Retinal pigment epithelial cell (primary cell): ENCODE results near the gene SSH2.

Source experiments
- DNase-seq: peaks from one replicate; pipeline ENCODE4 v3.0.0-alpha.2; 2010; ENCODE audit warnings: low read depth
- H3K4me3 ChIP-seq: 2 replicates; pipeline ENCODE4 v1.5.1; 2011; ENCODE audit warnings: mild to moderate bottlenecking, low read length, control low read depth, moderate library complexity
- CTCF ChIP-seq: conservative IDR thresholded peaks from 2 replicates; pipeline ENCODE4 v1.5.1; 2011; ENCODE audit warnings: low read depth, low read length, control low read depth, inconsistent platforms

SSH2 gene

GRCh38 chr17:29749045-29749825 lies 180.8 kb downstream of the SSH2 start:
- no peak overlapping the region for H3K4me3 ChIP-seq
- no peak for TF ChIP-seq CTCF
- DNase-seq: no peak

GRCh38 chr17:29748400-29748799 lies 181.6 kb downstream of the SSH2 start:
- DNase-seq: no peak
- no peak for TF ChIP-seq CTCF
- no peak overlapping the region for H3K4me3 ChIP-seq

- H3K4me3 ChIP-seq: no peak overlapping the region
- TF ChIP-seq CTCF: no peak
- DNase-seq: no peak
These were observed 182.4 kb downstream of the SSH2 start for GRCh38 chr17:29747660-29748059.

- no peak for DNase-seq
- TF ChIP-seq CTCF: no peak
- H3K4me3 ChIP-seq: no peak overlapping the region
These were observed 183.4 kb downstream of the SSH2 start for GRCh38 chr17:29746669-29747068.

- no peak for DNase-seq
- TF ChIP-seq CTCF: no peak
- H3K4me3 ChIP-seq: no peak overlapping the region
These were observed 185.9 kb downstream of the SSH2 start for GRCh38 chr17:29744121-29744520.

GRCh38 chr17:29742210-29742513 lies 187.9 kb downstream of the SSH2 start:
- no peak overlapping the region for H3K4me3 ChIP-seq
- DNase-seq: no peak
- no peak for TF ChIP-seq CTCF

- H3K4me3 ChIP-seq: no peak overlapping the region
- no peak for DNase-seq
These were observed 190.0 kb downstream of the SSH2 start for GRCh38 chr17:29740017-29740416.

More at GRCh38 chr17:29740017-29740416, 190.0 kb downstream of the SSH2 start:
- no peak for TF ChIP-seq CTCF
